Ovary (tissue), 3 donors: ENCODE results near the gene CACNA1D.

Experiments
- CTCF ChIP-seq, 3 donors: fragments of 450-650 bp in 2 of 3; fragments of 200-600 bp in 1 of 3; IDR thresholded peaks; one replicate each; pipeline versions ENCODE4 v1.5.1 to v1.8.0; 2016 to 2022; ENCODE audit warnings: antibody characterized with exemption in 3 of 3, mild to moderate bottlenecking in 1 of 3
- EP300 ChIP-seq: sonication (generic); formaldehyde crosslinking; IDR thresholded peaks from one replicate; pipeline ENCODE4 v1.6.1; 2017; ENCODE audit warnings: antibody characterized with exemption
- POLR2A ChIP-seq: fragments of 450-650 bp; IDR thresholded peaks from one replicate; pipeline ENCODE4 v1.6.1; 2017; ENCODE audit warnings: antibody characterized with exemption, mild to moderate bottlenecking, moderate library complexity
- donor health status: DM: no; HTN: no; CAD: no.

GRCh38 chr3:53726643-53727042 lies 232.2 kb downstream of the CACNA1D start:
- TF ChIP-seq EP300, result no peak
- TF ChIP-seq CTCF (IDR thresholded peaks at IDR 0.05), result no peak
- no peak for TF ChIP-seq POLR2A
